Measurements from ENCODE around the gene TNS3. TPM values are rescaled to one million over a fixed set of nuclear protein-coding genes. Genes with fewer than 3 reads are reported as not detected.

TNS3 gene
- total and polyA plus RNA-seq, 2 of the 13 experiments (the other 11 are each of a cell fraction or from before 2014, with no cell fraction given), result 52.9 to 55.7 TPM

DNA sequence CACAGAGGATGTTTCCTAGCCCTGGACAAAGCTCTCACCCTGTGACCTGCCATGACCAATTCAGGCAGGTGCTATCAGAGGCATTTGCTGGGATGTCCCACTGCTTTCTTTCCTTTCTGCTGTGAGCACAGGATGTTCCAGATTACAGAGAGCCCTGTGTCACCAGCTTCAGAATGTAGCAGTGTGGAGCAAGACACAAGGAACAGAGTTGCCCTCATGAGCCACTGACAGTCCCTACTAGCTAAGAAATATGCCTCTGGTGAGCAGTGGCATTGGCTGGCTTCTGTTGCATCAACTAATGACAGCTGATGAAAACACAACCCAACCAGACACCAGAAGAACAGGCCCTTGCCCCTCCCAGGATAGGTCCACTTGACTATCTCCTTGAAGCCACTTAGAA lies 337.2 kb downstream of the TNS3 start:
- in situ Hi-C loops (cut with HindIII; ENCODE audit: extremely low pct_ligation_motif_present, low pct_unique_long_range_greater_than_20kb), result no loop called here
- no peak for TF ChIP-seq NONO (IDR thresholded peaks at IDR 0.05)
- no peak for TF ChIP-seq NONO (CRISPR knock-in tag; conservative IDR thresholded peaks at IDR 0.05)
- no peak for TF ChIP-seq NFRKB (IDR thresholded peaks at IDR 0.05)
- no peak for TF ChIP-seq ZNF234 (CRISPR knock-in tag; conservative IDR thresholded peaks at IDR 0.05)
- TF ChIP-seq ZNF660 (CRISPR knock-in tag; IDR thresholded peaks at IDR 0.05; ENCODE audit: borderline replicate concordance, low read depth), result no peak
- TF ChIP-seq EP300 (IDR thresholded peaks at IDR 0.05; ENCODE audit: low read depth in 2 of 2, low read length in 2 of 2), result no peak
- TF ChIP-seq EP300 (CRISPR knock-in tag; IDR thresholded peaks at IDR 0.05; ENCODE audit: borderline replicate concordance), result no peak
- TF ChIP-seq ZNF672 (CRISPR knock-in tag; IDR thresholded peaks at IDR 0.05), result no peak
- TF ChIP-seq HDAC6 (IDR thresholded peaks at IDR 0.05; ENCODE audit: low read depth, low read length), result no peak
- TF ChIP-seq TFDP2 (CRISPR knock-in tag; IDR thresholded peaks at IDR 0.05), result no peak
- no peak overlapping the region for H3K9ac ChIP-seq (ENCODE audit: insufficient read depth, low read depth, low read length)
- no peaks in the 10 kb centered on the region for H3K79me2 ChIP-seq (ENCODE audit: insufficient read depth, low read length)
- no TSS peak for BruUV-seq (replicated peaks)
- no peak for FAIRE-seq
- no peak overlapping the region for H2AFZ ChIP-seq (ENCODE audit: low read length)
- ChIA-PET CTCF (ENCODE audit: low intra/inter-chr PET ratio, low total read pairs) (no interaction called here), POLR2A (no interaction called here)
- intact Hi-C loops (cut with micrococcal nuclease; ENCODE audit: unreplicated experiment), result no loop called here
- no peak overlapping the region for H3K4me2 ChIP-seq (ENCODE audit: low read depth, low read length)
- no peaks in the 10 kb centered on the region for H3K9me3 ChIP-seq (ENCODE audit: low read length)
- H3K4me1 ChIP-seq (ENCODE audit: insufficient read depth, low read length), result peaks cover 8% of the 10 kb centered on the region; the same call in 1 of the 2 replicates
- peaks cover 2 to 11% of the 10 kb centered on the region in 2 experiments; a peak in 3 of 5 replicates for H3K27me3 ChIP-seq (ENCODE audit: control insufficient read depth in 1 of 2, insufficient read depth in 2 of 2, low read length in 2 of 2)
- H3K4me3 ChIP-seq (replicated peaks in 1 of 3; ENCODE audit: insufficient read depth in 1 of 3, low read depth in 2 of 3, low read length in 3 of 3), result no peak overlapping the region
- H3K27ac ChIP-seq (ENCODE audit: extremely low read length, insufficient read depth, low read length), result no peak overlapping the region
- no peak for DNase-seq (ENCODE audit: low spot score)
- ATAC-seq, result no peak
- H4K20me1 ChIP-seq (ENCODE audit: insufficient read depth, low read length), result no peaks in the 10 kb centered on the region
- H3K36me3 ChIP-seq (replicated peaks in 1 of 2; ENCODE audit: control insufficient read depth in 1 of 2, insufficient read depth in 2 of 2, low read length in 2 of 2), result no peaks in the 10 kb centered on the region

All from HepG2 (cell line).